HG02571 (cell line): Measurements from ENCODE around the gene CNIH2.
"Not testable (repeated sequence)": the region's sequence is repeated elsewhere in the genome, so short reads cannot be mapped to it uniquely, and the experiment has no call there.

Source experiments
- ATAC-seq: cut with Tn5 transposase; IDR thresholded peaks from one replicate; pipeline ENCODE4 v1.9.1; 2021; ENCODE audit warnings: mild to moderate bottlenecking, moderate library complexity; ENCODE audit not compliant: unreplicated experiment

The CNIH2 gene

GRCh38 chr11:66277471-66278362 lies at the start of gene CNIH2:
CNIH2 (plus strand) TSS chr11:66278175; CDS start chr11:66278457, 282 bp downstream.
- ATAC-seq, result no peak

GRCh38 chr11:66228521-66228920 lies 49.5 kb upstream of the CNIH2 start:
- ATAC-seq, result no peak

DNA sequence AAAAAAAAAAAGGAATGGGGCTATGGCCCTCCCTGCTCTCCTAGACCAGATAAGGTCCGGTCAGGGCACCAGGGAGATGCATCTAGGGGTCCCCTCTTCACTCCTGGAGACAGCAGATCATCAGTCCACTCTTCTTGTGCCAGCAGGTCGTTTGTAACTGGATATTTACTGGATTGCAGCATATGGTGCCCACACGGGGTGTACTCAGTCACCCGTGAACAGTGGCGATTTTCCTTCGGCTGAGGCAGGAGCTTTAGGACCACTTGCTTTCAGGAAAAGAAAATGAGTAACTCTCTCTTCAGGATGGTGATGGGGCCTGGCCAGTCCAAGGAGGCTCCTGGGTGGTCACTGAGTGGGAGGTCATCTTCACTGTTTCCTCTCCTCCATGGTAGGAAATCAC lies 47.8 kb upstream of the CNIH2 start:
- no peak for ATAC-seq

- no peak for ATAC-seq
These were observed 47.0 kb upstream of the CNIH2 start for GRCh38 chr11:66230978-66231377.

GRCh38 chr11:66231561-66231960 lies 46.4 kb upstream of the CNIH2 start:
- no peak for ATAC-seq

GRCh38 chr11:66232769-66233168 lies 45.2 kb upstream of the CNIH2 start:
- no peak for ATAC-seq

- ATAC-seq, result no peak
These were observed 44.7 kb upstream of the CNIH2 start for GRCh38 chr11:66233301-66233700.

GRCh38 chr11:66235141-66235540 lies 42.8 kb upstream of the CNIH2 start:
- no peak for ATAC-seq

DNA sequence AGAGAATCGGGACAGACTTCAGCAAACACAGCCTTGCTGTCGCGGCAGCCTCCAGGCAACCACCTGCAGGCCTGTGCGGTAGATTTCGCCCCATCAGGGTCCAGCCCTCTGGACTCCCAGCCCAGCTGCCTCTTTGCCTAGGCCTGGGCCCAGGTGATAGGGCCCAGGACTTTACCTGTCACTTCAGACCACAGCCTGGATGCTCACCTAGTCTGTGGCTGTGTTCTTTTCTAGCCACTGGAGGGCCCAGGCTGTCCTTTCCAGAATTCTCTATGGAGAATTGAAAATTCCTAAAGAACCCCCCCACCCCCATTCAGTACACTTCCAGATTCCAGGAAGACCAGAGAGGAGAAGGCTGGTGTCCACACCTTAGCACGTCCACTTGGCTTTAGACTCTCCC lies 40.1 kb upstream of the CNIH2 start:
- ATAC-seq, result no peak

- no peak for ATAC-seq
These were observed 39.1 kb upstream of the CNIH2 start for GRCh38 chr11:66238786-66239413.

DNA sequence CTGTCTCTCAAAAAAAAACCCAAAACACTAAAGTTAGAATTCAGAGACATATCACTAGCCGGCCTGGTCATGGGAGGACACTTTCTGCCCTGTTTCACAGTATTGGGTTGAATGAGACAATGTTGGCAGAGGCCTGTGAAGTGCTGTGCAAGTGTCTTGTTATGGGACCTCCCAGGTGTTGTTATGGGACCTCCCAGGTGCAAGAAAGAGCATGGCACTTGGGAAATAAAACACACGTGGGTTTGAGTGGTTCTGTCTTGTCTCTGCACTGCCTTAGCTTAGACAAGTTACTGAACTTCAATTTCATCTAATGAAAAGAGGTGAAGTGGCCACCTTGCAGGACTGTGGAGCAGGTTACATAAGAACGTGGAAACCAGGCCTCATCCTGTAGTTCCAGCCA lies 38.5 kb upstream of the CNIH2 start:
- ATAC-seq, result no peak

DNA sequence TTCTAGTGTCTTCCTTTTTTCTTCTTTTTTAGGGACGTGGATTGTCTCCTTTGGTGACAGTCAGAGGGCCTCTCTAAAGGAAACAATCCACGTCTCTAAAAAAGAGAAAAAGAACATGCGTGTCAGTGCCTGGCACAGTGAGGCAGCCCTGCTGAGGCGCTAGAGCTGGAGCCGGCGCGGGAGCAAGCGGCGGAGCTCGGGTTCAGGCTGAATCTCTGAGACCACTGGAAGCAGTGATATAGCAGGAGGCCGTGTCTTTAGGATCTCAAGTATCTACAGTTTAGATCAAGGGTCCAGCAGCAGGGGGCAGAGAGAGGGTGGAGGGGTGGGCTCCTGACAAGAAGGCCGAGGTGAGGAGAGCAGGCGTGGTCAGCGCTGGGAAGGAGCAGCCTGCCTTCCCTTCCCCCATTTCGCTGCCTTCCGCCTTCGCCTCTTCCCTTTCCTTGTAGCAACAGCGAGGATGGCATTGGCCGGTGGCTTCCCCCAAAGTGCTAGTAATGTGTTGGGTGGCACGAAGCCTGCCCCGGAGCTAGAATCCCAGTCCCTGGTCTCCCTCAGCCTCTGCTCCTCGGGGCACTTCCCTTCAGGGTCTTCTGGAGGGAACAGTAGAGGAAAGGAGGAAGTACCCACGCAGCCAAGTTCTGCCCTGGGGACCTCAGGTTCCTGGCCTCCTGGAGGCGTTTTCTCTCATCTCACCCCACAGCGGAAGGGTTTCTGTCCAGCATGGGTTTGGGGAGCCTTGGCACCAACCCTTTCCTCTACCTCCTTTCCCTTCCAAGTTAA lies 37.8 kb upstream of the CNIH2 start:
- ATAC-seq, result no peak

DNA sequence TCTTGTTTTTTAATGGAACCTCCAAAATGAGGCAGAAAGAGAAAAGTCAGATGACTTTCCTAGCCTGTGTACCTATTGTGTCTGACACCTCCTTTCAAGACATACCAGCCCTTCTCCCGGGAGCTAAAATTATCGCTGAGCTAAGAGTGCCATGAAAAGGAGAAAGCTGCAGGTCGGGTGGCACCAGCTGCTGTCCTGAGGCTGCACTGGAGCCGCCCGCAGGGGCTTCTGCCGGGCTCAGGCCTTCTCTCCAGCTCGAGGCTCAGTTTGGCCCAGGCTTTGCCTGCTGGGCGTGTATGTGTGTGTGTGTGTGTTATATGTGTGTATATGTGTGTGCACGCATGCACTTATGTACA lies 37.2 kb upstream of the CNIH2 start:
- ATAC-seq, result no peak

DNA sequence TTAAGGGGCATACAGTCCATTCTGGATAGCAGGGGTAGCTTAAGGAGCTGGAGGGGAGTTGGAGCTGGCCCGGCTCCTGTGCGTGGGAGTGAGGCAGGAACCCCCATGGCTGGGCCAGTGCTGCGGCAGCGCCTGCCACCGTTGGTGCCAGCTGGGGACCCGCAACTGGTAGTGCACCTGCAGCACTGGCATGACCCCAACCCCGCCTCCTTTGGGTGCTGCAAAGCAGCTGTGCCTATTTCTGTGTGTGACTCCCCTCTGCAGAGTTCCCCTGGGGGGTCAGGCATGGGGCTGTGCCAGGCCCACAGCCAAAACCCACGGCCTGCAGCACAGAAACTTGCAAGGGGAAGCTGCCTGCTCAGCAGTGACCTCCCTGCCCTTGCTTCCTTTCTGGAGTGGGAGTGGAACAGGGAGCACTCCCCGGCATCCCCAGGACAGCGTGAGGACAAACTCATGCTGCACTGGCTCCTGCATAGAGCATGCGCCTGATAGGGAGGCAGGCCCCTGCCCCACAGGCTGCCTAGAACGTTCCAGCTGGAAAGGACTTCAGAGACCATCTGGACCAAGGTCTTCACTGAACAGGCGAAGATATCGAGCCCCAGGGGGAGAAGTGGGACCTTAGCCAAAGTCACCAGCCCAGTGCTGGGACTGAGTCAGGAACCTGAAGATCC lies 35.7 kb upstream of the CNIH2 start:
- no peak for ATAC-seq

- ATAC-seq, result no peak
These were observed 34.0 kb upstream of the CNIH2 start for GRCh38 chr11:66243782-66244535.

DNA sequence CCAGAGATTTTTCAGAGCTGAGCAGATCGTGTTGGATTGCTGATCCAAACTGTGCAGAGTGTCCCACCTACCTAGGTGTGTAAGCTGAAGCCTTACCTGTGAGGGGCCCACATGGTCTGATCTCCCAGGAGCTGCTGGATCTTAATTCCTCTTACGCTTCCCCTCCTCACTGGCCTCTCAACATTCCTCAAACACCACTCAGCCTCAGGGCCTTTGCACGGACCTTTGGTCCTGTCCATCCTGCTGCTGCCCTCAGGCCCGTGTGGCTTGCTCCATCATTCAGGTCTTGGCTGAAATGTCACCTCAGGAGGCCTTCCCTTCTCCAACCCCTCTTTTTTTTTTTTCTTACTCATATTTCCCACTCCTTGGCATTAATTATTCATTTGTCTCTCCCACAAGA lies 30.7 kb upstream of the CNIH2 start:
- no peak for ATAC-seq

GRCh38 chr11:66247801-66248200 lies 30.2 kb upstream of the CNIH2 start:
- no peak for ATAC-seq

GRCh38 chr11:66248903-66249302 lies 29.1 kb upstream of the CNIH2 start:
- no peak for ATAC-seq

- ATAC-seq, result no peak
These were observed 26.2 kb upstream of the CNIH2 start for GRCh38 chr11:66251809-66252208.

- ATAC-seq, result not testable (repeated sequence)
These were observed 24.9 kb upstream of the CNIH2 start for GRCh38 chr11:66253081-66253480.
